ENCODE measurements around the gene EIF2S2.

Gene EIF2S2

GRCh38 chr20:34091637-34092200 lies 20.3 kb downstream of the EIF2S2 start:
- H3K9me3 ChIP-seq, result no peaks in the 10 kb centered on the region
- TF ChIP-seq CTCF (IDR thresholded peaks at IDR 0.05; ENCODE audit: low read depth, low read length), result no peak
- DNase-seq, result no peak
- no peaks in the 10 kb centered on the region for H3K27me3 ChIP-seq
- H3K4me1 ChIP-seq, result no peaks in the 10 kb centered on the region
- no peak overlapping the region for H3K4me3 ChIP-seq (ENCODE audit: low read depth, low read length)
- H3K36me3 ChIP-seq, result peaks cover 92% of the 10 kb centered on the region

GRCh38 chr20:34090645-34091044 lies 21.4 kb downstream of the EIF2S2 start:
- DNase-seq, result no peak
- Histone ChIP-seq H3K36me3 (peaks cover 88% of the 10 kb centered on the region), H3K4me1 (no peaks in the 10 kb centered on the region), H3K4me3 (ENCODE audit: low read depth, low read length) (no peak overlapping the region), H3K27me3 (no peaks in the 10 kb centered on the region), H3K9me3 (no peaks in the 10 kb centered on the region)
- TF ChIP-seq CTCF (IDR thresholded peaks at IDR 0.05; ENCODE audit: low read depth, low read length), result no peak

GRCh38 chr20:34089655-34090345 lies 22.2 kb downstream of the EIF2S2 start:
- H3K4me1 ChIP-seq, result no peaks in the 10 kb centered on the region
- no peak overlapping the region for H3K4me3 ChIP-seq (ENCODE audit: low read depth, low read length)
- DNase-seq, result no peak
- H3K36me3 ChIP-seq, result peaks cover 81% of the 10 kb centered on the region
- no peaks in the 10 kb centered on the region for H3K9me3 ChIP-seq
- H3K27me3 ChIP-seq, result no peaks in the 10 kb centered on the region
- TF ChIP-seq CTCF (IDR thresholded peaks at IDR 0.05; ENCODE audit: low read depth, low read length), result no peak

- Histone ChIP-seq H3K4me1 (no peaks in the 10 kb centered on the region), H3K9me3 (no peaks in the 10 kb centered on the region), H3K4me3 (ENCODE audit: low read depth, low read length) (no peak overlapping the region), H3K36me3 (peaks cover 80% of the 10 kb centered on the region), H3K27me3 (no peaks in the 10 kb centered on the region)
- no peak for DNase-seq
- TF ChIP-seq CTCF (IDR thresholded peaks at IDR 0.05; ENCODE audit: low read depth, low read length), result no peak
Measured at GRCh38 chr20:34089175-34089479, 22.9 kb downstream of the EIF2S2 start.

GRCh38 chr20:34088305-34089174 lies 23.5 kb downstream of the EIF2S2 start:
- no peak overlapping the region for H3K4me3 ChIP-seq (ENCODE audit: low read depth, low read length)
- H3K4me1 ChIP-seq, result no peaks in the 10 kb centered on the region
- H3K9me3 ChIP-seq, result no peaks in the 10 kb centered on the region
- H3K27me3 ChIP-seq, result no peaks in the 10 kb centered on the region
- DNase-seq, result no peak
- TF ChIP-seq CTCF (IDR thresholded peaks at IDR 0.05; ENCODE audit: low read depth, low read length), result no peak
- H3K36me3 ChIP-seq, result peaks cover 74% of the 10 kb centered on the region
